ENCODE measurements around the gene CELF1. TPM values are rescaled to one million over a fixed set of nuclear protein-coding genes. Genes with fewer than 3 reads are reported as not detected.
"Not testable (repeated sequence)": the region's sequence is repeated elsewhere in the genome, so short reads cannot be mapped to it uniquely, and the experiment has no call there.

Gene CELF1
- total RNA-seq, 1 donor from 2014 or later = 88.6 TPM

DNA sequence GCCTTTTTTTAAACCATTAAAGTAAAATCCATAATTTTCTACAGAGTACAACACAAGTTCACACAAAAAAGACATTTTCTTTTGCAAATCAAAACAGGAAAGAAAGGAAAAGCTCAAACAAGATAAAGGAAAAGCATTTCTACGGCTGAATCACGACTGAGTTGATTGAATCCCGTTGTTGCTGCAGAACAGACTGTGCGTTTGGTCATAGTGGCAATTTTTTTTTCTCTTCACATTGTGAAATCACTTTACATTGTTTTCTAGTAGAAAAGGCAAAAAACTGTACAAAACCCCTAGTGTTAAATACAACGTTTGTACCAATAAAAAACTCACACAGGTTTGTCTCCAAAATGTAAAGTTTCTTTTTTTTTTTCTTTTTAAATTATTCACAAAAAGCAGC is 86.7 kb downstream of the CELF1 start:
- no peak for DNase-seq
- Histone ChIP-seq H3K9me3 (replicated peaks) (no peaks in the 10 kb centered on the region), H3K36me3 (peaks cover 21% of the 10 kb centered on the region), H3K27ac (replicated peaks) (peak overlapping the region; percentile 76), H3K4me1 (peaks cover 54% of the 10 kb centered on the region), H3K27me3 (ENCODE audit: low read depth) (no peaks in the 10 kb centered on the region), H3K4me3 (peak overlapping the region; percentile 37)
- TF ChIP-seq, protein P1, sequence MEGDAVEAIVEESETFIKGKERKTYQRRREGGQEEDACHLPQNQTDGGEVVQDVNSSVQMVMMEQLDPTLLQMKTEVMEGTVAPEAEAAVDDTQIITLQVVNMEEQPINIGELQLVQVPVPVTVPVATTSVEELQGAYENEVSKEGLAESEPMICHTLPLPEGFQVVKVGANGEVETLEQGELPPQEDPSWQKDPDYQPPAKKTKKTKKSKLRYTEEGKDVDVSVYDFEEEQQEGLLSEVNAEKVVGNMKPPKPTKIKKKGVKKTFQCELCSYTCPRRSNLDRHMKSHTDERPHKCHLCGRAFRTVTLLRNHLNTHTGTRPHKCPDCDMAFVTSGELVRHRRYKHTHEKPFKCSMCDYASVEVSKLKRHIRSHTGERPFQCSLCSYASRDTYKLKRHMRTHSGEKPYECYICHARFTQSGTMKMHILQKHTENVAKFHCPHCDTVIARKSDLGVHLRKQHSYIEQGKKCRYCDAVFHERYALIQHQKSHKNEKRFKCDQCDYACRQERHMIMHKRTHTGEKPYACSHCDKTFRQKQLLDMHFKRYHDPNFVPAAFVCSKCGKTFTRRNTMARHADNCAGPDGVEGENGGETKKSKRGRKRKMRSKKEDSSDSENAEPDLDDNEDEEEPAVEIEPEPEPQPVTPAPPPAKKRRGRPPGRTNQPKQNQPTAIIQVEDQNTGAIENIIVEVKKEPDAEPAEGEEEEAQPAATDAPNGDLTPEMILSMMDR (IDR thresholded peaks at IDR 0.05; ENCODE audit: borderline replicate concordance) = no peak
- intact Hi-C loops (cut with micrococcal nuclease) = loop anchor here (10.0 kb wide), 1 partner anchor 149 kb away; no protein-coding TSS in a partner anchor

DNA sequence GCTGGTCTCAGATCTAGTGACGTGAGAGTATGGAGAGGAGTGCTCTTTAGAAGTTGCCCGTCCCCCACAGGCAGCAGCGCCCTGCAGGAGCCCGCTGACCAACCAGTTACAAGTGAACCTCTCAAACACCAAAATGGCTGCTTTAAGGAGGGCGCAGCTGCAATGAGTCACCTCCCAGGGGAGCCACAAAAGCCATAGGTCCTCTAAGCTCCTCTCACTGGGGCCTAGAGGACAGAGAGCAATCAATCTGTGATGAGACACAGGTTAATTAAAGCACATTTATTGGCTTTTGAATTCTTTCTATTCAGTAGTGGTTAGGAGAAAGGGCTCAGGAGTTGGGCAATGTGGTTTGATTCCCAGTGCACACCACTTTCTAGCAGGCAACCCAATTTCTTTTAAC is 88.4 kb downstream of the CELF1 start:
- Histone ChIP-seq H3K4me1 (peaks cover 60% of the 10 kb centered on the region), H3K9me3 (replicated peaks) (no peaks in the 10 kb centered on the region), H3K36me3 (peaks cover 5% of the 10 kb centered on the region), H3K27me3 (ENCODE audit: low read depth) (no peaks in the 10 kb centered on the region), H3K4me3 (no peak overlapping the region), H3K27ac (replicated peaks) (peak overlapping the region; percentile 76)
- DNase-seq = no peak
- TF ChIP-seq, protein P1 (IDR thresholded peaks at IDR 0.05; ENCODE audit: borderline replicate concordance) = no peak
- intact Hi-C loops (cut with micrococcal nuclease) = loop anchor here (10.0 kb wide), 1 partner anchor 150 kb away; no protein-coding TSS in a partner anchor

DNA sequence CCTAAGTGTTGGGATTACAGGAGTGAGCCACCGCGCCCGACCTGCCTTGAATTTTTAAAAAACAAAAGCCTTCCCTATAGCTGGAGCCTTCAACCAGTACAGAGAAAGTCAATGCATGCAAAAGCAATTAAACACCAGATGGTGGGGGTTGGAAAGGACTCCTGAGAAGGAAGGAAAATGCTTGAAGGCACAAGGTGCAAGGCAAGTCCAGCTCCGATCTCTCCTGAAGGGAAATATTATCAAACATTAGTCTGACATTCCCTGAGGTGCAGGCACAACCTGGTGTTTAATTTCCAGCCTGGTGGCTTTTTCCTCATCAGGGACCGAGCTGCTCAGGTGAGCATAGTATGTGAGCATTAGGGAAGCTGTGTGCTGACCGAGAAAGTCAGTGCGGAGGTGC is 91.1 kb downstream of the CELF1 start:
- DNase-seq = no peak
- no peaks in the 10 kb centered on the region for H3K27me3 ChIP-seq (ENCODE audit: low read depth)
- H3K36me3 ChIP-seq = peaks cover 9% of the 10 kb centered on the region
- no peak overlapping the region for H3K4me3 ChIP-seq
- no peaks in the 10 kb centered on the region for H3K9me3 ChIP-seq (replicated peaks)
- H3K4me1 ChIP-seq = peaks cover 35% of the 10 kb centered on the region
- intact Hi-C loops (cut with micrococcal nuclease) = loop anchor here (10.0 kb wide), 1 partner anchor 153 kb away; no protein-coding TSS in a partner anchor
- H3K27ac ChIP-seq (replicated peaks) = no peak overlapping the region
- TF ChIP-seq, protein P1 (IDR thresholded peaks at IDR 0.05; ENCODE audit: borderline replicate concordance) = no peak

DNA sequence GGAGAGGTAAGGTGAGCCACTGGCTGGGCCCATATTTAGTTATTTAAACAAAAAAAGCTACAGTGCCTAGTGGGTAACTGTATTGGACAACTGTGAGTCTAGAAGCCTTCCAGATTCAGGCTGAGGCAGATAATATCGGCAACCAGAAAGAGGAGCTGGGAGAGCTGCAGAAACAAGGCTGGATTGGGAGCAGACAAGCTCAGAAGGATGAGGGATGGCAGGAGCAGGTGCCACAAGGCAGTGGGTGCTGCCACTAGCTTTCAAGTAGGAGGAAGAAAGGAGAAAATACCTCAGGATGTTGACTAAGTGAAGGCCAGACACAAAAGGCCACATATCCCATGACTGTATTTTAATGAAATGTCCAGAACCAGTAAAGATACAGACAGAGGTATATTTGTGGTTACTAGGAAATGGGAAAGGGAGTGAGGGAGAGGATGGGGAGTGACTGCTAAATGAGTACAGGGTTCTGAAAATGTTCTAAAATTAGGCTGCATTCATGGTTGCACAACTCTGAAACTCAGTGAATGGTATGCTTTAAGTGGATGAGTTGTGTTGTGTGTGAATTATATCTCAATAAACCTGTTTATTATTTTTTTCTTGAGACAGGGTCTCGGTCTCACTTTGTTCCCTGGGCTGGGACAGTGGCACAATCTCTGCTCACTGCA is 92.2 kb downstream of the CELF1 start:
- H3K4me1 ChIP-seq = peaks cover 23% of the 10 kb centered on the region
- no peak overlapping the region for H3K4me3 ChIP-seq
- DNase-seq = no peak
- H3K27me3 ChIP-seq (ENCODE audit: low read depth) = no peaks in the 10 kb centered on the region
- intact Hi-C loops (cut with micrococcal nuclease) = loop anchor here (10.0 kb wide), 1 partner anchor 154 kb away; no protein-coding TSS in a partner anchor
- no peaks in the 10 kb centered on the region for H3K9me3 ChIP-seq (replicated peaks)
- TF ChIP-seq, protein P1 (IDR thresholded peaks at IDR 0.05; ENCODE audit: borderline replicate concordance) = no peak
- no peak overlapping the region for H3K27ac ChIP-seq (replicated peaks)
- peaks cover 9% of the 10 kb centered on the region for H3K36me3 ChIP-seq

DNA sequence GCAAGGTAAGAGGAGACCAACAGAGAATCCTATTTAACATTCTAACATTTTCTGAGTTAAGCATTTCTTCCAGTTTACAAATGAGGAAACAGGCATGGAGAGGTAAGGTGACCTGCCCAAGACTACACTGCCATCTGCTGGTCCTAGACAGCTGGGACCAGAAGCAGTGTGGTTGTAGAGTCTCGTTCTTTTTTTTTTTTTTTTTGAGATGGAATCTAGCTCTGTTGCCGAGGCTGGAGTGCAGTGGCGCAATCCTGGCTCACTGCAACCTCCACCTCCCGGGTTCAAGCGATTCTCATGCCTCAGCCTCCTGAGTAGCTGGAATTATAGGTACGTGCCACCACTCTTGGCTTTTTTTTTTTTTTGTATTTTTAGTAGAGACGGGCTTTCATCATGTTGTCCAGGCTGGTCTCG is 98.7 kb downstream of the CELF1 start:
- H3K27ac ChIP-seq (replicated peaks); H3K36me3 ChIP-seq; H3K9me3 ChIP-seq (replicated peaks); H3K4me3 ChIP-seq; H3K4me1 ChIP-seq; intact Hi-C loops (cut with micrococcal nuclease); H3K27me3 ChIP-seq (ENCODE audit: low read depth): not testable (repeated sequence)
- TF ChIP-seq, protein P1 (IDR thresholded peaks at IDR 0.05; ENCODE audit: borderline replicate concordance) = peak; percentile 82
- peak; percentile 69 for DNase-seq
